ENCODE results near the gene PRPF19.

Gene PRPF19

GRCh38 chr11:60870733-60871377, 35.5 kb downstream of the PRPF19 start:
- TF ChIP-seq CTCF (IDR thresholded peaks at IDR 0.05; ENCODE audit: extremely low read depth, insufficient read depth, missing control alignments) = no peak
- in situ Hi-C loops (cut with MboI; ENCODE audit: low pct_unique_long_range_greater_than_20kb, low sequenced_read_pairs, unreplicated experiment) = no loop called here
- no peak for DNase-seq (ENCODE audit: low spot score)

- in situ Hi-C loops (cut with MboI; ENCODE audit: low pct_unique_long_range_greater_than_20kb, low sequenced_read_pairs, unreplicated experiment) = no loop called here
- no peak for TF ChIP-seq CTCF (IDR thresholded peaks at IDR 0.05; ENCODE audit: extremely low read depth, insufficient read depth, missing control alignments)
- DNase-seq (ENCODE audit: low spot score) = no peak
Measured at GRCh38 chr11:60870276-60870675, 36.1 kb downstream of the PRPF19 start.

GRCh38 chr11:60869451-60869825, 36.9 kb downstream of the PRPF19 start:
- in situ Hi-C loops (cut with MboI; ENCODE audit: low pct_unique_long_range_greater_than_20kb, low sequenced_read_pairs, unreplicated experiment) = no loop called here
- DNase-seq (ENCODE audit: low spot score) = no peak
- no peak for TF ChIP-seq CTCF (IDR thresholded peaks at IDR 0.05; ENCODE audit: extremely low read depth, insufficient read depth, missing control alignments)

GRCh38 chr11:60868682-60869450, 37.5 kb downstream of the PRPF19 start:
- DNase-seq (ENCODE audit: low spot score) = no peak
- in situ Hi-C loops (cut with MboI; ENCODE audit: low pct_unique_long_range_greater_than_20kb, low sequenced_read_pairs, unreplicated experiment) = no loop called here
- TF ChIP-seq CTCF (IDR thresholded peaks at IDR 0.05; ENCODE audit: extremely low read depth, insufficient read depth, missing control alignments) = no peak

- TF ChIP-seq CTCF (IDR thresholded peaks at IDR 0.05; ENCODE audit: extremely low read depth, insufficient read depth, missing control alignments) = no peak
- in situ Hi-C loops (cut with MboI; ENCODE audit: low pct_unique_long_range_greater_than_20kb, low sequenced_read_pairs, unreplicated experiment) = no loop called here
Measured at GRCh38 chr11:60867871-60868681, 38.3 kb downstream of the PRPF19 start.

More at GRCh38 chr11:60867871-60868681, 38.3 kb downstream of the PRPF19 start:
- no peak for DNase-seq (ENCODE audit: low spot score)

Measured in GM13977 (cell line).